HCT116 (cell line): ENCODE results near the gene TUBB1. TPM values are rescaled to one million over a fixed set of nuclear protein-coding genes. Genes with fewer than 3 reads are reported as not detected.

Experiments used
- ATAC-seq: fragments of 200-7000 bp; cut with Tn5 transposase; 2 replicates; pipeline ENCODE4 v1.9.1; 2020; ENCODE audit warnings: mild to moderate bottlenecking, moderate library complexity
- BruUV-seq: library from RNA; stranded (reverse); fragments of 400-500 nt; replicated peaks from 2 replicates; lab custom pipeline; 2021; lab: Mats Ljungman, UMichigan
- CTCF ChIA-PET: fragments of 300-600 bp; sonication (Branson Sonifier 250); formaldehyde crosslinking; loops from one replicate; lab custom pipeline; 2021; ENCODE audit warnings: antibody characterized with exemption; lab: Charles Lee
- POLR2A ChIA-PET: fragments of 300-600, 350-600 bp; sonication (Branson Sonifier 250); formaldehyde crosslinking; loops from one replicate; lab custom pipeline; 2021; ENCODE audit warnings: antibody characterized with exemption; lab: Charles Lee
- RAD21 ChIA-PET, 2 experiments: fragments of 300-600 bp; sonication (Branson Sonifier 250); formaldehyde crosslinking; loops; one replicate each; lab custom pipeline; 2023; ENCODE audit warnings: low total read pairs in 2 of 2; ENCODE audit not compliant: uncharacterized antibody in 2 of 2, unreplicated experiment in 2 of 2, low non-redundant PET in 1 of 2; lab: Charles Lee
- DNase-seq: peaks from one replicate; pipeline ENCODE4 v3.0.0-alpha.2; 2010; ENCODE audit warnings: low read depth, low spot score
- H2AFZ ChIP-seq: fragments of 200-600 bp; shearing (Covaris generic), sonication (generic); 2 replicates; pipeline ENCODE4 v1.6.1; 2017; ENCODE audit warnings: low read depth, mixed run types, mixed read lengths, antibody characterized with exemption, low read length; ENCODE audit not compliant: poor library complexity, severe bottlenecking
- H3K27ac ChIP-seq: 2 replicates; pipeline ENCODE4 v1.5.1; 2012; ENCODE audit warnings: low read depth, low read length
- H3K27me3 ChIP-seq: fragments of 200-600 bp; sonication (generic); 2 replicates; pipeline ENCODE4 v1.6.1; 2016; ENCODE audit warnings: mixed run types, low read length, mixed read lengths; ENCODE audit not compliant: insufficient read depth
- H3K36me3 ChIP-seq, 2 experiments: fragments of 200-500 bp in 1 of 2; fragments of 200-600 bp in 1 of 2; sonication (Bioruptor generic) in 1 of 2; sonication (generic) in 1 of 2; 2 replicates each; pipeline versions ENCODE4 v1.5.1 to v1.6.1; 2014 to 2016; ENCODE audit warnings: low read length in 2 of 2, inconsistent platforms in 1 of 2, mixed read lengths in 1 of 2, mixed run types in 1 of 2; ENCODE audit not compliant: insufficient read depth in 2 of 2, control insufficient read depth in 1 of 2
- H3K4me1 ChIP-seq, 2 experiments: fragments of 200-600 bp in 1 of 2; sonication (generic) in 1 of 2; 2 replicates each; pipeline versions ENCODE4 v1.5.1 to v1.6.1; 2012 to 2017; ENCODE audit warnings: low read length in 2 of 2, inconsistent platforms in 1 of 2, mild to moderate bottlenecking in 1 of 2, mixed read lengths in 1 of 2, mixed run types in 1 of 2, moderate library complexity in 1 of 2; ENCODE audit not compliant: insufficient read depth in 2 of 2, control insufficient read depth in 1 of 2
- H3K4me2 ChIP-seq: fragments of 200-600 bp; sonication (generic); 2 replicates; pipeline ENCODE4 v1.6.1; 2017; ENCODE audit warnings: mixed run types, low read length, mixed read lengths
- H3K4me3 ChIP-seq, 2 experiments: fragments of 200-600 bp in 1 of 2; sonication (generic) in 1 of 2; replicated peaks in 1 of 2; 2 replicates each; pipeline ENCODE4 v1.5.1; 2011 to 2016; ENCODE audit warnings: low read length in 2 of 2, control low read depth in 1 of 2, low read depth in 1 of 2, mild to moderate bottlenecking in 1 of 2, mixed read lengths in 1 of 2, mixed run types in 1 of 2
- H3K79me2 ChIP-seq: fragments of 200-600 bp; sonication (generic); 2 replicates; pipeline ENCODE4 v1.6.1; 2017; ENCODE audit warnings: mild to moderate bottlenecking, mixed run types, low read length, moderate library complexity, mixed read lengths; ENCODE audit not compliant: insufficient read depth
- H3K9ac ChIP-seq: fragments of 200-600 bp; sonication (generic); 2 replicates; pipeline ENCODE4 v1.6.1; 2016; ENCODE audit warnings: low read length, mixed read lengths
- H3K9me2 ChIP-seq: fragments of 200-600 bp; sonication (generic), shearing (Covaris generic); 2 replicates; pipeline ENCODE4 v1.6.1; 2017; ENCODE audit warnings: mixed run types, mild to moderate bottlenecking, moderate library complexity; ENCODE audit not compliant: insufficient read depth
- H3K9me3 ChIP-seq, 2 experiments: fragments of 200-500 bp in 1 of 2; fragments of 200-600 bp in 1 of 2; sonication (Bioruptor generic) in 1 of 2; sonication (generic) in 1 of 2; 2 replicates each; pipeline ENCODE4 v1.6.1; 2014 to 2017; ENCODE audit warnings: low read length in 2 of 2, mixed read lengths in 2 of 2, inconsistent platforms in 1 of 2, low read depth in 1 of 2, mild to moderate bottlenecking in 1 of 2, mixed run types in 1 of 2, moderate library complexity in 1 of 2; ENCODE audit not compliant: control insufficient read depth in 1 of 2, insufficient read depth in 1 of 2
- H4K20me1 ChIP-seq: fragments of 200-600 bp; sonication (generic), shearing (Covaris generic); 2 replicates; pipeline ENCODE4 v1.6.1; 2017; ENCODE audit warnings: mixed run types, mild to moderate bottlenecking, moderate library complexity; ENCODE audit not compliant: insufficient read depth
- FOSL1 ChIP-seq: IDR thresholded peaks from 2 replicates; pipeline ENCODE4 v1.6.1; 2012; ENCODE audit warnings: low read depth
- POLR2AphosphoS5 ChIP-seq: IDR thresholded peaks from 2 replicates; pipeline ENCODE4 v1.6.1; 2011; ENCODE audit warnings: mild to moderate bottlenecking, low read depth, low read length, moderate library complexity
- TCF7L2 ChIP-seq: IDR thresholded peaks from 2 replicates; pipeline ENCODE4 v1.7.0; 2011; ENCODE audit warnings: borderline replicate concordance, inconsistent platforms; ENCODE audit not compliant: insufficient read depth, insufficient read length; ENCODE audit errors: extremely low read depth
- ZFX ChIP-seq: fragments of 450-650 bp; IDR thresholded peaks from 2 replicates; pipeline ENCODE4 v1.6.1; 2017
- intact Hi-C: fragments of 100-400 bp; cut with micrococcal nuclease; formaldehyde crosslinking; loops from 2 replicates; pipeline ENCODE4 v1.10.0; 2022
- total RNA-seq: library from RNA; stranded (reverse); gene quantifications from one replicate; pipeline ENCODE4 v1.2.1, GENCODE V29; 2021; ENCODE audit not compliant: unreplicated experiment
- TF ChIP-seq, protein P1 (sequence below): IDR thresholded peaks from 2 replicates; pipeline ENCODE4 v1.6.1; 2012; ENCODE audit warnings: low read depth
- TF ChIP-seq, protein P2 (sequence below): IDR thresholded peaks from 2 replicates; pipeline ENCODE4 v1.6.1; 2011; ENCODE audit warnings: mild to moderate bottlenecking, low read length, moderate library complexity; ENCODE audit not compliant: insufficient replicate concordance; ENCODE audit errors: extremely low read depth

The TUBB1 gene
- total RNA-seq, 1 experiment from 2014 or later: not detected

DNA sequence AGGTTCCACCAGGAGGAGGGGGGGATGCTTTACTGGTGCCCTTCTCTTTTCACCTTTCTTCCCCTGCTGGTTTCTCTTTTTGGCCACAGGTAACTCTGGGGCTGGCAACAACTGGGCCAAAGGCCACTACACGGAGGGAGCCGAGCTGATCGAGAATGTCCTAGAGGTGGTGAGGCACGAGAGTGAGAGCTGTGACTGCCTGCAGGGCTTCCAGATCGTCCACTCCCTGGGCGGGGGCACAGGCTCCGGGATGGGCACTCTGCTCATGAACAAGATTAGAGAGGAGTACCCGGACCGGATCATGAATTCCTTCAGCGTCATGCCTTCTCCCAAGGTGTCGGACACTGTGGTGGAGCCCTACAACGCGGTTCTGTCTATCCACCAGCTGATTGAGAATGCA, 4.4 kb downstream of the TUBB1 start:
- intact Hi-C loops: no loop called here
- ATAC-seq (no peak), DNase-seq (no peak)
- no peaks in the 10 kb centered on the region for H3K9me2 ChIP-seq
- H3K4me3 ChIP-seq: no peak overlapping the region
- ChIA-PET CTCF (no interaction called here), POLR2A (interaction anchor here (1.3 kb wide), 1 partner anchor 9 kb away, joined by 4 read pairs; the partner anchor contains the start of gene ATP5F1E), RAD21 (no interaction called here)
- H3K36me3 ChIP-seq: peaks cover 21 to 50% of the 10 kb centered on the region in 2 experiments; a peak in 3 of 4 replicates
- no peak overlapping the region for H3K4me2 ChIP-seq
- no TSS peak for BruUV-seq
- TF ChIP-seq, protein P1, sequence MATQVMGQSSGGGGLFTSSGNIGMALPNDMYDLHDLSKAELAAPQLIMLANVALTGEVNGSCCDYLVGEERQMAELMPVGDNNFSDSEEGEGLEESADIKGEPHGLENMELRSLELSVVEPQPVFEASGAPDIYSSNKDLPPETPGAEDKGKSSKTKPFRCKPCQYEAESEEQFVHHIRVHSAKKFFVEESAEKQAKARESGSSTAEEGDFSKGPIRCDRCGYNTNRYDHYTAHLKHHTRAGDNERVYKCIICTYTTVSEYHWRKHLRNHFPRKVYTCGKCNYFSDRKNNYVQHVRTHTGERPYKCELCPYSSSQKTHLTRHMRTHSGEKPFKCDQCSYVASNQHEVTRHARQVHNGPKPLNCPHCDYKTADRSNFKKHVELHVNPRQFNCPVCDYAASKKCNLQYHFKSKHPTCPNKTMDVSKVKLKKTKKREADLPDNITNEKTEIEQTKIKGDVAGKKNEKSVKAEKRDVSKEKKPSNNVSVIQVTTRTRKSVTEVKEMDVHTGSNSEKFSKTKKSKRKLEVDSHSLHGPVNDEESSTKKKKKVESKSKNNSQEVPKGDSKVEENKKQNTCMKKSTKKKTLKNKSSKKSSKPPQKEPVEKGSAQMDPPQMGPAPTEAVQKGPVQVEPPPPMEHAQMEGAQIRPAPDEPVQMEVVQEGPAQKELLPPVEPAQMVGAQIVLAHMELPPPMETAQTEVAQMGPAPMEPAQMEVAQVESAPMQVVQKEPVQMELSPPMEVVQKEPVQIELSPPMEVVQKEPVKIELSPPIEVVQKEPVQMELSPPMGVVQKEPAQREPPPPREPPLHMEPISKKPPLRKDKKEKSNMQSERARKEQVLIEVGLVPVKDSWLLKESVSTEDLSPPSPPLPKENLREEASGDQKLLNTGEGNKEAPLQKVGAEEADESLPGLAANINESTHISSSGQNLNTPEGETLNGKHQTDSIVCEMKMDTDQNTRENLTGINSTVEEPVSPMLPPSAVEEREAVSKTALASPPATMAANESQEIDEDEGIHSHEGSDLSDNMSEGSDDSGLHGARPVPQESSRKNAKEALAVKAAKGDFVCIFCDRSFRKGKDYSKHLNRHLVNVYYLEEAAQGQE: no peak
- TF ChIP-seq POLR2AphosphoS5: no peak
- TF ChIP-seq, protein P2, sequence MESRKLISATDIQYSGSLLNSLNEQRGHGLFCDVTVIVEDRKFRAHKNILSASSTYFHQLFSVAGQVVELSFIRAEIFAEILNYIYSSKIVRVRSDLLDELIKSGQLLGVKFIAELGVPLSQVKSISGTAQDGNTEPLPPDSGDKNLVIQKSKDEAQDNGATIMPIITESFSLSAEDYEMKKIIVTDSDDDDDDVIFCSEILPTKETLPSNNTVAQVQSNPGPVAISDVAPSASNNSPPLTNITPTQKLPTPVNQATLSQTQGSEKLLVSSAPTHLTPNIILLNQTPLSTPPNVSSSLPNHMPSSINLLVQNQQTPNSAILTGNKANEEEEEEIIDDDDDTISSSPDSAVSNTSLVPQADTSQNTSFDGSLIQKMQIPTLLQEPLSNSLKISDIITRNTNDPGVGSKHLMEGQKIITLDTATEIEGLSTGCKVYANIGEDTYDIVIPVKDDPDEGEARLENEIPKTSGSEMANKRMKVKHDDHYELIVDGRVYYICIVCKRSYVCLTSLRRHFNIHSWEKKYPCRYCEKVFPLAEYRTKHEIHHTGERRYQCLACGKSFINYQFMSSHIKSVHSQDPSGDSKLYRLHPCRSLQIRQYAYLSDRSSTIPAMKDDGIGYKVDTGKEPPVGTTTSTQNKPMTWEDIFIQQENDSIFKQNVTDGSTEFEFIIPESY: no peak
- no peak for TF ChIP-seq FOSL1
- no peak for TF ChIP-seq TCF7L2
- TF ChIP-seq ZFX: no peak
- H3K9ac ChIP-seq: no peak overlapping the region
- no peaks in the 10 kb centered on the region for H3K9me3 ChIP-seq
- no peak overlapping the region for H3K27ac ChIP-seq
- no peaks in the 10 kb centered on the region for H3K4me1 ChIP-seq
- H3K27me3 ChIP-seq: no peaks in the 10 kb centered on the region
- peaks cover 21% of the 10 kb centered on the region; the same call in 1 of the 2 replicates for H4K20me1 ChIP-seq
- H2AFZ ChIP-seq: no peak overlapping the region
- peaks cover 40% of the 10 kb centered on the region for H3K79me2 ChIP-seq
